Caco-2 (cell line): ENCODE results near the gene B3GAT1. TPM values are rescaled to one million over a fixed set of nuclear protein-coding genes. Genes with fewer than 3 reads are reported as not detected.

Source experiments
- BruUV-seq: library from RNA; stranded (reverse); fragments of 400-500 nt; replicated peaks from 2 replicates; lab custom pipeline; 2021; lab: Mats Ljungman, UMichigan
- CTCF ChIA-PET: fragments of 300-600 bp; sonication (Branson Sonifier 250); formaldehyde crosslinking; loops from one replicate; lab custom pipeline; 2022; ENCODE audit warnings: antibody characterized with exemption; lab: Charles Lee
- POLR2A ChIA-PET: fragments of 300-600 bp; sonication (Branson Sonifier 250); formaldehyde crosslinking; loops from one replicate; lab custom pipeline; 2022; ENCODE audit warnings: antibody characterized with exemption; lab: Charles Lee
- DNase-seq, 2 experiments: peaks; one replicate each; pipeline versions ENCODE4 v3.0.0 to v3.0.0-alpha.2; 2020 to 2022
- H3K27me3 ChIP-seq: replicated peaks from 2 replicates; pipeline ENCODE4 v1.6.0; 2011; ENCODE audit warnings: low read length; ENCODE audit not compliant: control insufficient read depth, insufficient read depth
- H3K36me3 ChIP-seq: 2 replicates; pipeline ENCODE4 v1.5.1; 2011; ENCODE audit warnings: low read length; ENCODE audit not compliant: control insufficient read depth, insufficient read depth
- H3K4me1 ChIP-seq: fragments of 250-450 bp; sonication (Bioruptor Pico); 2 replicates; pipeline ENCODE4 v1.5.1; 2020; ENCODE audit warnings: mild to moderate bottlenecking
- H3K4me3 ChIP-seq: 2 replicates; pipeline ENCODE4 v1.5.1; 2011; ENCODE audit warnings: low read depth, mild to moderate bottlenecking, control low read depth, low read length
- H3K9me3 ChIP-seq: fragments of 250-450 bp; sonication (Bioruptor Pico); 2 replicates; pipeline ENCODE4 v1.5.1; 2020; ENCODE audit warnings: mild to moderate bottlenecking, moderate library complexity
- H3K27ac Mint-ChIP-seq: one replicate; pipeline ENCODE4 v1.8.0; 2022; ENCODE audit warnings: mixed read lengths; ENCODE audit not compliant: unreplicated experiment
- H3K27me3 Mint-ChIP-seq: one replicate; pipeline ENCODE4 v1.8.0; 2022; ENCODE audit warnings: mixed read lengths; ENCODE audit not compliant: insufficient read depth, unreplicated experiment
- H3K36me3 Mint-ChIP-seq: one replicate; pipeline ENCODE4 v1.8.0; 2022; ENCODE audit warnings: mild to moderate bottlenecking, mixed read lengths; ENCODE audit not compliant: insufficient read depth, unreplicated experiment
- H3K4me1 Mint-ChIP-seq: one replicate; pipeline ENCODE4 v1.8.0; 2022; ENCODE audit warnings: low read depth, mixed read lengths; ENCODE audit not compliant: unreplicated experiment
- H3K4me3 Mint-ChIP-seq: one replicate; pipeline ENCODE4 v1.8.0; 2022; ENCODE audit warnings: mild to moderate bottlenecking, moderate library complexity, mixed read lengths; ENCODE audit not compliant: unreplicated experiment
- H3K9me3 Mint-ChIP-seq: one replicate; pipeline ENCODE4 v1.8.0; 2022; ENCODE audit warnings: mixed read lengths; ENCODE audit not compliant: unreplicated experiment
- CTCF ChIP-seq, 2 experiments: fragments of 200-600 bp in 1 of 2; IDR thresholded peaks; 1 replicate in 1 of 2; 2 replicates in 1 of 2; pipeline versions ENCODE4 v1.5.1 to v1.8.0; 2011 to 2022; ENCODE audit warnings: antibody characterized with exemption in 1 of 2, control low read depth in 1 of 2, inconsistent platforms in 1 of 2, low read depth in 1 of 2, low read length in 1 of 2, mild to moderate bottlenecking in 1 of 2, moderate library complexity in 1 of 2; ENCODE audit not compliant: insufficient read depth in 1 of 2, severe bottlenecking in 1 of 2, unreplicated experiment in 1 of 2
- intact Hi-C: fragments of 100-400 bp; cut with micrococcal nuclease; formaldehyde crosslinking; loops from one replicate; pipeline ENCODE4 v1.10.0; 2022; ENCODE audit not compliant: unreplicated experiment
- total RNA-seq: library from RNA; stranded (reverse); gene quantifications from 2 replicates; pipeline ENCODE4 v1.2.3, GENCODE V29; 2022

The B3GAT1 gene
- total RNA-seq, 1 experiment from 2014 or later: 0.11 TPM

DNA sequence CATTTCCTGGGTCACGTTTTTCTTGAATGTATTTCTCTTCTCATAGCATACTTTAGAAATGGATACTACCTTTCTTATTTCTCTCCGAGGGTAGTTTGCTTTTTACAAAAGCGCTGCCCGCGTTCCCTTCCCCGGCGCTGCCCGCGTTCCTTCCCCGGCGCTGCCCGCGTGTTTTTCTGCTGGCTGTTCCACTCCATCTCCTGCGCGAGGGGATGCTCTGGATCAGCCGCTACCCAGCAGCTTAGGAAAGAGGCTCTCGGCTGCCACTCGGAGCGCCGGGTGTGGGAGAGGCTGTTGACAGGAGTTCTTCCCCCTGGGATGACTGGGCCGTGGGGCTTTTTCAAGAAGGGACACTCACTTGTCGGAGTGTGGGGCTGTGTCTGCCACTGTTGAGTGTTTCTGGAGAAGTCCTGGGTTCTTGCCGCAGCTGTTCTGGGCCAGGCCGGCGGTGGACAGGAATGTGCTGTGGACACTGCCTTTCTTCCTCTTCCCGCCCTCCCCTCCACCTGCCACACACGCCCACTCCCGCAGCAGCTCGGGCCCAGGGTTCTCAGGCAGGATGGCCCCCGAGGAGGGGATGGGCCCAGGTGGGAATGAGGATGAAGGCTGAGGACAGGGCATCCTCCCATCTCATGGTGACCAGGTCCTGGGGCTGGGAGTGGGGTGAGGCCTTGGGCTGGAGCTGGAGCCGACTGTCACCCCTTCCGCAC is 49.7 kb downstream of the B3GAT1 start:
- Histone ChIP-seq H3K27me3 (no peaks in the 10 kb centered on the region), H3K9me3 (no peaks in the 10 kb centered on the region), H3K36me3 (no peaks in the 10 kb centered on the region), H3K4me1 (no peaks in the 10 kb centered on the region), H3K4me3 (no peak overlapping the region)
- H3K4me3 Mint-ChIP-seq: no peak overlapping the region
- CTCF ChIA-PET: no interaction called here
- no peaks in the 10 kb centered on the region for H3K4me1 Mint-ChIP-seq
- no peaks in the 10 kb centered on the region for H3K9me3 Mint-ChIP-seq
- TF ChIP-seq CTCF (IDR thresholded peaks at IDR 0.05; ENCODE audit: insufficient read depth in 1 of 2, low read depth in 1 of 2, low read length in 1 of 2, severe bottlenecking in 1 of 2, unreplicated experiment in 1 of 2): no peak
- BruUV-seq: no TSS peak
- DNase-seq: no peak
- intact Hi-C loops: no loop called here
- POLR2A ChIA-PET: no interaction called here
- no peaks in the 10 kb centered on the region for H3K36me3 Mint-ChIP-seq
- no peak overlapping the region for H3K27ac Mint-ChIP-seq
- no peaks in the 10 kb centered on the region for H3K27me3 Mint-ChIP-seq

GRCh38 chr11:134361661-134362060 is 50.4 kb downstream of the B3GAT1 start:
- Histone ChIP-seq H3K9me3 (no peaks in the 10 kb centered on the region), H3K36me3 (no peaks in the 10 kb centered on the region), H3K4me3 (no peak overlapping the region), H3K4me1 (no peaks in the 10 kb centered on the region), H3K27me3 (no peaks in the 10 kb centered on the region)
- no TSS peak for BruUV-seq
- DNase-seq: no peak
- Mint-ChIP-seq H3K4me3 (no peak overlapping the region), H3K36me3 (no peaks in the 10 kb centered on the region), H3K4me1 (no peaks in the 10 kb centered on the region), H3K27me3 (no peaks in the 10 kb centered on the region), H3K27ac (no peak overlapping the region), H3K9me3 (no peaks in the 10 kb centered on the region)
- ChIA-PET CTCF (no interaction called here), POLR2A (no interaction called here)
- intact Hi-C loops: no loop called here
- no peak for TF ChIP-seq CTCF (IDR thresholded peaks at IDR 0.05; ENCODE audit: insufficient read depth in 1 of 2, low read depth in 1 of 2, low read length in 1 of 2, severe bottlenecking in 1 of 2, unreplicated experiment in 1 of 2)

DNA sequence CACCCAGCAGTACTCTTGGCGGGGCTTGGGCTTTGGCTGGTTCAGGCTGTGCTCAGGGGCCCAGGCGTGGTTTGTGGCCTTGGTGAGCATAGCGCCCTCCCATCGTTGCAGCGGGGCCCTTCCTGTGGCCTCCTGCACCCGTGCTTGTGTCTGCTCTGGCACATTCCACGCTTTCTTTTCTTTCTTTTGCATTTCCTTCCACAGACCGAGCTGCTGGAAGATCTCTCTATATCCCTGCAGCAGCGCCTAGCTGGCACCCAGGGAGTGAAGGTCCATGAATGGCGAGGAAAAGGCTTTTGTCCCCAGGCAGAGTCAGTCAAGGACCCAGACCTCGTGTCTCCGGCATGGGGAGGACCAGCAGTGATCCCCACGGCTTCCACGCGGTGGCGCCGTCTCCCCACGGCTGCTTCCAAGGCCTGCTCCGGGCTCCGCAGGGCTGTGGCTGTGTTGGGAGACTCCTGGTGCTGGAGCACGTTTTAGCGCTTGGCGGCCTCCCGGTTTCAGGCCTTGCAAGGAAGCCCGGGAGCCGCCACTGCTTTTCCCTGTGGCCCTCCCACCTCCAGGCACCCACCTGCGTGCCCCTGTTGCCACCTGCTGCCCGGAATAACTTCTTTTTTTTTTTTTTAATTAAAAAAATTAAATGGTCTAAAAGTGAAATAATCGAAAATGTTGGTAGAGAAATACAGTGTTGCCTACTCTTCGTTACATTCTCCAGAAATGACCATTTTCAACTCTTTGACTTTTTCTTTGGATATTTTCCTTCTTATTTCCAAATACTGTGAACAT is 51.8 kb downstream of the B3GAT1 start:
- Histone ChIP-seq H3K9me3 (no peaks in the 10 kb centered on the region), H3K27me3 (no peaks in the 10 kb centered on the region), H3K36me3 (no peaks in the 10 kb centered on the region), H3K4me1 (no peaks in the 10 kb centered on the region), H3K4me3 (no peak overlapping the region)
- Mint-ChIP-seq H3K27me3 (no peaks in the 10 kb centered on the region), H3K4me1 (no peaks in the 10 kb centered on the region), H3K27ac (no peak overlapping the region), H3K4me3 (no peak overlapping the region), H3K36me3 (no peaks in the 10 kb centered on the region), H3K9me3 (no peaks in the 10 kb centered on the region)
- TF ChIP-seq CTCF (IDR thresholded peaks at IDR 0.05; ENCODE audit: insufficient read depth in 1 of 2, low read depth in 1 of 2, low read length in 1 of 2, severe bottlenecking in 1 of 2, unreplicated experiment in 1 of 2): peak; percentile 62 to 72
- DNase-seq: peak; percentile 60 to 75
- intact Hi-C loops: no loop called here
- CTCF ChIA-PET: no interaction called here
- POLR2A ChIA-PET: no interaction called here
- BruUV-seq: no TSS peak
